ENCODE measurements around the gene CAST.
"Not testable (repeated sequence)": the region's sequence is repeated elsewhere in the genome, so short reads cannot be mapped to it uniquely, and the experiment has no call there.

CAST gene

DNA sequence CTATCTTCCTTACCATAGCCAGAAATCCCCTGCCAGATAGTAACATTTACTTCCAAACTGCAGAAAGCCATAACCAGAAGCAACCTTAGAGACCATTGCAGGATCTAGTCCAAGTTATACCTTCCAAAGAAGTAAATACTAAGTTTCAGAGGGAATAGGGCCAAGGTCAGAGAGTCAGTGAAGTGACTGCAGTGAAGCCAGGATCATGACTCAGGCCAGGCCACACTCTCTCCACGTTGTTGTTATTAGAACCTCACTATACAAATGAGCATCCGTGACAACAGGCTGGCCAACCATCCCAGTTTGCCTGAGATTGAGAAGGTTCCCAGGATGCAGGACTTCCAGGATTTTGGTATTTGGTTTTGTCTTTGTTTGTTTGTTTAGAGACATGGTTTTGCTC, 134.3 kb downstream of the CAST start:
- no peak for FAIRE-seq
- TF ChIP-seq, protein P1, sequence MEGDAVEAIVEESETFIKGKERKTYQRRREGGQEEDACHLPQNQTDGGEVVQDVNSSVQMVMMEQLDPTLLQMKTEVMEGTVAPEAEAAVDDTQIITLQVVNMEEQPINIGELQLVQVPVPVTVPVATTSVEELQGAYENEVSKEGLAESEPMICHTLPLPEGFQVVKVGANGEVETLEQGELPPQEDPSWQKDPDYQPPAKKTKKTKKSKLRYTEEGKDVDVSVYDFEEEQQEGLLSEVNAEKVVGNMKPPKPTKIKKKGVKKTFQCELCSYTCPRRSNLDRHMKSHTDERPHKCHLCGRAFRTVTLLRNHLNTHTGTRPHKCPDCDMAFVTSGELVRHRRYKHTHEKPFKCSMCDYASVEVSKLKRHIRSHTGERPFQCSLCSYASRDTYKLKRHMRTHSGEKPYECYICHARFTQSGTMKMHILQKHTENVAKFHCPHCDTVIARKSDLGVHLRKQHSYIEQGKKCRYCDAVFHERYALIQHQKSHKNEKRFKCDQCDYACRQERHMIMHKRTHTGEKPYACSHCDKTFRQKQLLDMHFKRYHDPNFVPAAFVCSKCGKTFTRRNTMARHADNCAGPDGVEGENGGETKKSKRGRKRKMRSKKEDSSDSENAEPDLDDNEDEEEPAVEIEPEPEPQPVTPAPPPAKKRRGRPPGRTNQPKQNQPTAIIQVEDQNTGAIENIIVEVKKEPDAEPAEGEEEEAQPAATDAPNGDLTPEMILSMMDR (IDR thresholded peaks at IDR 0.05; ENCODE audit: insufficient read depth, missing control alignments) = no peak
- DNase-seq (ENCODE audit: insufficient read length, low spot score) = no peak

DNA sequence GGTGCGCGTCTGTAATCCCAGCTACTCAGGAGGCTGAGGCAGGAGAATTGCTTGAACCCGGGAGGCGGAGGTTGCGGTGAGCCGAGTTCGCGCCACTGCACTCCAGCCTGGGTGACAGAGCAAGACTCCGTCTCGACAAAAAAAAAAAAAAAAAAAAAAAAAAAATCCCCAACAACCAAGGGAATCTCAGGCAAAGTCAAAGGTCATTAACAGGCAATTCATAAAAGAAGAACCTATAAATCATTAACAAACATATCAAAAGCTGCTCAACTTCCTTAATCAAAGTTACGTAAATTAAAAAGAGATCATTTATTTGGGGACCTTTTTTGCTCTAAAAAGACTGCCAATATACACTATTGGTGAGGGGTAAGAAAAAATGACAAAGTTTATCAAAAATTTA, 139.5 kb downstream of the CAST start:
- DNase-seq (ENCODE audit: insufficient read length, low spot score); FAIRE-seq: not testable (repeated sequence)

DNA sequence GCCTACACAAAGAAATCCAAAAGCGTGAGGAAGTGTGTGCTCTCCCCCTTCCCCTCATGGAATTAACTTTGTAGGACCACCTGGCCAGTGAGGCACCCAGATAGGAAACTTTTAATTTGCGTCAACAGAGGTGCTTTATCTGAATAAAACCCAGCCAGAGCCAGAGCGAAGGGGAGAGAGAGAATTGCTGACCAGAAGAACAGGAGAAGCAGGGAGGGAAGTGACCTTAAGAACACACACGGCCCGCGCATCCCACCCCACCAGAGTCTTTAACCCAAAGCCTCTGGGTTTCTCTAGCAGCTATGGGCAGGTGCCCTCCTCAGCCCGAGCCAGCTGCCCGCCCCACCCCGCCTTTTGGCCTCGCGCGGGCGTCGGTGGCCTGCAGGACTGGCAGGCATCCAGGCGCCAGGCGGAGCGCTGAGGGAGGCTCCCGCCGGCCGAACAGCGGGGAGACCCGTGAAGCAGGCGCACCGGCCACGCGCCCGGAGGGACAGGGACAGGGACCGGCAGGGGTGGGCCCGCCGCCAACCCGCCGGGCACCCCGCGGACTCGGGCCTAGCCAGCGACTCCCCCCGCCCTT, 145.0 kb downstream of the CAST start:
- FAIRE-seq = no peak

DNA sequence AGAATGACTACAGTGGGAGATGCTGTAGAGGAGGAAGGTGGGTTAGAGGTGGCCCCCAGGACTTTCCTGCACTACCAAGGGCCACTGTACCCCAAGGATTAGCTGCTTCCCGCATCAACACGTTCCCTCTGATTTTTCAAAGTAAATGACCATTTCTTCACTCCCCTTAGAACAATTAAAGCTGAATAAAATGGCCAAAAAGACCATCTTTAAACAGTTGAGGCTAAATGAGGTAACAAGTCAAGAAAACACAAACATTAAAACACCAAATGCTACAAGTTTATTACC, 146.3 kb downstream of the CAST start:
- TF ChIP-seq, protein P1 (IDR thresholded peaks at IDR 0.05; ENCODE audit: insufficient read depth, missing control alignments) = no peak
- DNase-seq (ENCODE audit: insufficient read length, low spot score) = no peak

More for the DNA sequence above, 145.0 kb downstream of the CAST start:
- TF ChIP-seq, protein P1 (IDR thresholded peaks at IDR 0.05; ENCODE audit: insufficient read depth, missing control alignments) = no peak
- DNase-seq (ENCODE audit: insufficient read length, low spot score) = no peak

DNA sequence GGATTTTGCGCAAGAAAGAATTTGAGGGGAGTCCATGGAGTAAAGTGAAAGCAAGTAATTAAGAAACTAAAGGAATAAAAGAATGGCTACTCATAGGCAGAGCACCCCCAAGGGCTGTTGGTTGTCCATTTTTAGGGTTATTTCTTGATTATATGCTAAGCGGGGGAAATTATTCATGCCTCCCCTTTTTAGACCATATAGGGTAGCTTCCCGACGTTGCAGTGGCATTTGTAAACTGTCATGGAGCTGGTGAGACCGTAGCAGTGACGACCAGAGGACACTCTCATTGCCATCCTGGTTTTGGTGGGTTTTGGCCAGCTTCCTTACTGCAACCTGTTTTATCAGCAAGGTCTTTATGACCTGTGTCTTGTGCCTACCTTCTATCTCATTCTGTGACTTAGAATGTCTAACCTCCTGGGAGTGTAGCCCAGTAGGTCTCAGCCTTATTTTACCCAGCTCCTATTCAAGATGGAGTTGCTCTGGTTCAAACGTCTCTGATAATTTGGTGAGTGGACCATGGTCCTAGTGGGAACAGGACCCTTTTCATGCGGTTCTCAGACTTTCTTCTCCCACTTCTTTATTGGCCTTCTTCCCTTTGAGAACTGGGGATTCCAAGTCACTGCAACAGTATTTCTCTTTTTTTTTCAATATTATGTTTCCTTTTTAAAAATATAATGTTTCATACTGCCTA, 146.8 kb downstream of the CAST start:
- TF ChIP-seq, protein P1 (IDR thresholded peaks at IDR 0.05; ENCODE audit: insufficient read depth, missing control alignments) = no peak
- FAIRE-seq (no peak), DNase-seq (ENCODE audit: insufficient read length, low spot score) (no peak)

More for the DNA sequence above, 146.3 kb downstream of the CAST start:
- no peak for FAIRE-seq

DNA sequence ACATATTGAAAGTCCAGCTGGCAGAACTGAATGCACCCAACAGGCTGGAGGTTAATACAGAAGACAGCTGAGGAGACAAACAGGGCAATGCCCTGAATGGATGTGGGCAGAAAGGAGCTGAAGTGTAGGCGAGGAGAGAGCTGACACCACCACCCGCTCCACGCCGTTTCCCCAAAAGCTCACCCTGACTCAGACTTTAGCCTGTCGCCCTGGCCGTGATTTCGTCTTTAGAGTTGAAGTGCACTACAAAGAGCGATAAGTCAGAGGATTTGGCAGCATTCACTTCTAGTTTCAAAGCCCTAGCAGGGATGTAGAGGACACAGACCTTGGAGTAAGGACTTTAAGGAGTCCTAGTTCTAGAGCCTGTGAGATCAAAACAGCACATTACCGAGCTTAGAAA, 147.7 kb downstream of the CAST start:
- FAIRE-seq (no peak), DNase-seq (ENCODE audit: insufficient read length, low spot score) (no peak)
- TF ChIP-seq, protein P1 (IDR thresholded peaks at IDR 0.05; ENCODE audit: insufficient read depth, missing control alignments) = no peak

DNA sequence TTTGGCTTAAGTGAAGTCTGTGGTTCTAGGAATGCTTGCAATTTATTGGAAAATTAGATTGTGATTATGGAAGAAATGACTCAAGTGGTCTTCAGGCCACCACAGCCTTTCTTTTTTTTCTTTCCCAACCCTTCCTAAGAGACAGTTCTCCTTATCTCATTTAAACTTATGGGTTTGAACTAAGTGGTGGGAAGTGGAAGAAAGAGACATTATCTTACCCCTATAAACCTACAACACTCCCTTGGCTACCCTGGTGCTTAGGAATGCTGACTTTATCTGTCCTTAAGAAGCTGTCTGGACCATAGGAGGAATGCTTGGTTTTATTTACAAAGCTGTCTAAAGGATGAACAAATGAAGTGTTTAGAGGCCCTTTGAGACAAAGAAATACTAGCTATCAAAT, 150.7 kb downstream of the CAST start:
- DNase-seq (ENCODE audit: insufficient read length, low spot score) (no peak), FAIRE-seq (no peak)
- TF ChIP-seq, protein P1 (IDR thresholded peaks at IDR 0.05; ENCODE audit: insufficient read depth, missing control alignments) = no peak
